Prostate gland (tissue), 2 donors: Measurements from ENCODE around the gene MYO9B. TPM values are rescaled to one million over a fixed set of nuclear protein-coding genes. Genes with fewer than 3 reads are reported as not detected.

Experiments used
- DNase-seq: peaks from one replicate; pipeline ENCODE4 v3.0.0-alpha.2; 2019; ENCODE audit warnings: low spot score
- H3K27ac ChIP-seq, 2 donors: fragments of 200-600 bp; sonication (generic); 2 replicates each; pipeline ENCODE4 v1.5.1; 2017 to 2019
- H3K27me3 ChIP-seq: fragments of 200-600 bp; sonication (generic); replicated peaks from 2 replicates; pipeline ENCODE4 v1.5.1; 2019; ENCODE audit not compliant: insufficient read depth
- H3K36me3 ChIP-seq, 2 donors: fragments of 200-600 bp; sonication (generic); 1 replicate in 1 of 2; 2 replicates in 1 of 2; pipeline versions ENCODE4 v1.5.1 to v1.8.1; 2017 to 2019
- H3K4me1 ChIP-seq: fragments of 200-600 bp; sonication (generic); replicated peaks from 2 replicates; pipeline ENCODE4 v1.5.1; 2019
- H3K4me3 ChIP-seq, 2 donors: fragments of 200-600 bp; sonication (generic); 2 replicates each; pipeline ENCODE4 v1.5.1; 2017 to 2019
- H3K9me3 ChIP-seq: fragments of 200-600 bp; sonication (generic); 2 replicates; pipeline ENCODE4 v1.5.1; 2017
- CTCF ChIP-seq, 4 experiments: fragments of 200-600 bp in 2 of 4; fragments of 450-650 bp in 2 of 4; sonication (generic) in 2 of 4; IDR thresholded peaks; 1 replicate in 3 of 4; 2 replicates in 1 of 4; pipeline ENCODE4 v1.5.1; 2016 to 2019; ENCODE audit warnings: antibody characterized with exemption in 4 of 4, mild to moderate bottlenecking in 2 of 4, moderate library complexity in 2 of 4
- POLR2A ChIP-seq: fragments of 450-650 bp; IDR thresholded peaks from one replicate; pipeline ENCODE4 v1.6.1; 2016; ENCODE audit warnings: antibody characterized with exemption, mild to moderate bottlenecking
- POLR2AphosphoS5 ChIP-seq: sonication (generic); formaldehyde crosslinking; IDR thresholded peaks from one replicate; pipeline ENCODE4 v1.6.1; 2017; ENCODE audit warnings: antibody characterized with exemption
- WGBS: methylation state at CpG from one replicate; pipeline ENCODE4 v1.1.5; 2018; 5-methylcytosine and 5-hydroxymethylcytosine counted together
- intact Hi-C: fragments of 100-400 bp; cut with DNase I; formaldehyde crosslinking; loops from one replicate; pipeline ENCODE4 v1.14.2; 2022
- total RNA-seq, 2 donors: library from RNA; depleted of rRNA; stranded (reverse); fragments of >200 nt; gene quantifications; one replicate each; pipeline ENCODE4 v1.1.0, GENCODE V29; 2016

The MYO9B gene
- total RNA-seq, 2 donors from 2014 or later: 50.9 to 208 TPM

- no peak for DNase-seq
- 52% methylated on average over 14 of the region's 14 CpGs for WGBS
- Histone ChIP-seq H3K4me3 (no peak overlapping the region), H3K4me1 (no peaks in the 10 kb centered on the region), H3K9me3 (no peaks in the 10 kb centered on the region), H3K27me3 (no peaks in the 10 kb centered on the region), H3K27ac (no peak overlapping the region), H3K36me3 (peaks cover 0 to 4% of the 10 kb centered on the region in 2 donors)
- intact Hi-C loops: no loop called here
- TF ChIP-seq POLR2AphosphoS5 (no peak), POLR2A (no peak), CTCF (IDR thresholded peaks at IDR 0.05) (no peak)
These were observed 144.7 kb downstream of the MYO9B start for GRCh38 chr19:17220207-17220758.

- Histone ChIP-seq H3K4me1 (peaks cover 3% of the 10 kb centered on the region), H3K9me3 (no peaks in the 10 kb centered on the region), H3K36me3 (no peaks in the 10 kb centered on the region), H3K27me3 (no peaks in the 10 kb centered on the region), H3K4me3 (no peak overlapping the region), H3K27ac (no peak overlapping the region)
- no peak for TF ChIP-seq POLR2AphosphoS5
- no peak for TF ChIP-seq CTCF (IDR thresholded peaks at IDR 0.05)
- no peak for TF ChIP-seq POLR2A
- DNase-seq: no peak
- intact Hi-C loops: no loop called here
- 84% methylated on average over 10 of the region's 10 CpGs for WGBS
These were observed 149.5 kb downstream of the MYO9B start for GRCh38 chr19:17225053-17225452.

- H3K9me3 ChIP-seq: no peaks in the 10 kb centered on the region
- H3K27ac ChIP-seq: peak within 1 kb of the TSS; percentile 92 to 93
- H3K36me3 ChIP-seq: no peaks in the 10 kb centered on the region
- TF ChIP-seq POLR2A (peak; percentile 87), POLR2AphosphoS5 (peak; percentile 93), CTCF (IDR thresholded peaks at IDR 0.05) (peak in 1 of 4 experiments; percentile 3)
- H3K4me3 ChIP-seq: peak within 1 kb of the TSS; percentile 65 to 71
- WGBS: under 1% methylated on average over 84 of the region's 90 CpGs
- H3K4me1 ChIP-seq: peaks cover 3% of the 10 kb centered on the region
- peak; percentile 99 for DNase-seq
- intact Hi-C loops: no loop called here
- H3K27me3 ChIP-seq: no peaks in the 10 kb centered on the region
These were observed 150.7 kb downstream of the MYO9B start, which contains the start of gene OCEL1 for GRCh38 chr19:17226002-17226933. OCEL1 (plus strand) TSS chr19:17226226; CDS start chr19:17226248, 22 bp downstream.

- H3K4me3 ChIP-seq: no peak overlapping the region
- TF ChIP-seq CTCF (IDR thresholded peaks at IDR 0.05) (no peak), POLR2AphosphoS5 (no peak)
- H3K27me3 ChIP-seq: no peaks in the 10 kb centered on the region
- no peak for DNase-seq
- 68% methylated on average over 13 of the region's 13 CpGs for WGBS
- peaks cover 3% of the 10 kb centered on the region for H3K4me1 ChIP-seq
- H3K36me3 ChIP-seq: no peaks in the 10 kb centered on the region
- H3K9me3 ChIP-seq: no peaks in the 10 kb centered on the region
- intact Hi-C loops: no loop called here
- H3K27ac ChIP-seq: no peak overlapping the region
These were observed 152.3 kb downstream of the MYO9B start for GRCh38 chr19:17227798-17228367.
